A673 (cell line): ENCODE measurements around the gene DOCK10. TPM values are rescaled to one million over a fixed set of nuclear protein-coding genes. Genes with fewer than 3 reads are reported as not detected.

Source experiments
- BruUV-seq: library from RNA; stranded (reverse); fragments of 400-500 nt; replicated peaks from 2 replicates; lab custom pipeline; 2021; lab: Mats Ljungman, UMichigan
- CTCF ChIA-PET: fragments of 300-600 bp; sonication (Branson Sonifier 250); formaldehyde crosslinking; loops from one replicate; lab custom pipeline; 2022; ENCODE audit warnings: antibody characterized with exemption; lab: Charles Lee
- POLR2A ChIA-PET: fragments of 300-600 bp; sonication (Branson Sonifier 250); formaldehyde crosslinking; loops from one replicate; lab custom pipeline; 2022; ENCODE audit warnings: antibody characterized with exemption; ENCODE audit not compliant: low non-redundant PET; lab: Charles Lee
- DNase-seq: peaks from one replicate; pipeline ENCODE4 v3.0.0-alpha.2; 2015; ENCODE audit warnings: low spot score
- H3K27ac ChIP-seq: fragments of 200-600 bp; sonication (generic); 2 replicates; pipeline ENCODE4 v1.5.1; 2016; ENCODE audit warnings: mixed run types, low read depth, mild to moderate bottlenecking, mixed read lengths, antibody characterized with exemption, low read length; ENCODE audit not compliant: poor library complexity, severe bottlenecking
- H3K27me3 ChIP-seq: fragments of 200-600 bp; sonication (generic); replicated peaks from 2 replicates; pipeline ENCODE4 v1.6.1; 2017; ENCODE audit warnings: mixed run types, low read depth, mild to moderate bottlenecking, mixed read lengths, antibody characterized with exemption, low read length; ENCODE audit not compliant: insufficient read depth, poor library complexity
- H3K36me3 ChIP-seq: fragments of 200-600 bp; sonication (generic); 2 replicates; pipeline ENCODE4 v1.6.1; 2016; ENCODE audit warnings: mixed run types, mild to moderate bottlenecking, mixed read lengths, antibody characterized with exemption, low read length; ENCODE audit not compliant: insufficient read depth, poor library complexity, severe bottlenecking
- H3K4me1 ChIP-seq: fragments of 200-600 bp; sonication (generic); 2 replicates; pipeline ENCODE4 v1.6.1; 2017; ENCODE audit warnings: mixed run types, mild to moderate bottlenecking, mixed read lengths, antibody characterized with exemption, low read length; ENCODE audit not compliant: insufficient read depth, poor library complexity, severe bottlenecking
- H3K4me3 ChIP-seq: fragments of 200-600 bp; sonication (generic); 2 replicates; pipeline ENCODE4 v1.5.1; 2016; ENCODE audit warnings: low read depth, mixed run types, mild to moderate bottlenecking, mixed read lengths, low read length; ENCODE audit not compliant: poor library complexity, severe bottlenecking
- H3K9me3 ChIP-seq: fragments of 200-600 bp; sonication (generic); 2 replicates; pipeline ENCODE4 v1.6.1; 2016; ENCODE audit warnings: mixed run types, low read depth, mild to moderate bottlenecking, mixed read lengths, antibody characterized with exemption, low read length; ENCODE audit not compliant: poor library complexity, severe bottlenecking
- CTCF ChIP-seq: fragments of 300-800, 200-600 bp; sonication (generic); conservative IDR thresholded peaks from 2 replicates; pipeline ENCODE4 v1.5.1; 2017; ENCODE audit warnings: low read depth, mild to moderate bottlenecking, antibody characterized with exemption, low read length, moderate library complexity, mixed read lengths
- EZH2 ChIP-seq: fragments of 200-600 bp; sonication (generic); IDR thresholded peaks from 2 replicates; pipeline ENCODE4 v1.6.1; 2017; ENCODE audit warnings: borderline replicate concordance, low read depth, mild to moderate bottlenecking, mixed read lengths, antibody characterized with exemption, low read length; ENCODE audit not compliant: poor library complexity, severe bottlenecking
- intact Hi-C: fragments of 100-400 bp; cut with micrococcal nuclease; formaldehyde crosslinking; loops from one replicate; pipeline ENCODE4 v1.10.0; 2022; ENCODE audit not compliant: unreplicated experiment
- total RNA-seq: library from RNA; stranded (reverse); gene quantifications from 2 replicates; pipeline ENCODE4 v1.2.3, GENCODE V29; 2021

DOCK10 gene
- total RNA-seq, 1 experiment from 2014 or later = 5.1 TPM

- H3K9me3 ChIP-seq = no peaks in the 10 kb centered on the region
- peaks cover 5% of the 10 kb centered on the region for H3K4me1 ChIP-seq
- no peak for TF ChIP-seq EZH2
- no peak for TF ChIP-seq CTCF
- no peak overlapping the region for H3K4me3 ChIP-seq
- BruUV-seq = no TSS peak
- H3K27ac ChIP-seq = no peak overlapping the region
- no peaks in the 10 kb centered on the region for H3K36me3 ChIP-seq
- CTCF ChIA-PET = no interaction called here
- no peaks in the 10 kb centered on the region for H3K27me3 ChIP-seq
- intact Hi-C loops = no loop called here
- DNase-seq = no peak
- POLR2A ChIA-PET = no interaction called here
Measured at GRCh38 chr2:224937887-224938286, 104.4 kb downstream of the DOCK10 start.

- CTCF ChIA-PET = no interaction called here
- no peak for TF ChIP-seq CTCF
- TF ChIP-seq EZH2 = no peak
- no peak overlapping the region for H3K27ac ChIP-seq
Measured at GRCh38 chr2:224934526-224935188, 107.6 kb downstream of the DOCK10 start.

GRCh38 chr2:224933431-224933830 lies 108.8 kb downstream of the DOCK10 start:
- Histone ChIP-seq H3K27me3 (no peaks in the 10 kb centered on the region), H3K4me1 (no peaks in the 10 kb centered on the region), H3K9me3 (no peaks in the 10 kb centered on the region), H3K27ac (no peak overlapping the region), H3K36me3 (no peaks in the 10 kb centered on the region), H3K4me3 (no peak overlapping the region)
- POLR2A ChIA-PET = no interaction called here
- no TSS peak for BruUV-seq
- CTCF ChIA-PET = no interaction called here
- intact Hi-C loops = no loop called here
- no peak for DNase-seq
- TF ChIP-seq CTCF (no peak), EZH2 (no peak)

More at GRCh38 chr2:224934526-224935188, 107.6 kb downstream of the DOCK10 start:
- Histone ChIP-seq H3K27me3 (no peaks in the 10 kb centered on the region), H3K4me3 (no peak overlapping the region), H3K36me3 (no peaks in the 10 kb centered on the region), H3K9me3 (no peaks in the 10 kb centered on the region), H3K4me1 (peaks cover 2% of the 10 kb centered on the region)
- no TSS peak for BruUV-seq
- POLR2A ChIA-PET = no interaction called here
- no peak for DNase-seq
- intact Hi-C loops = no loop called here
